VCaP (cell line): ENCODE results near the gene COL11A2.

ENCODE experiments used
- H3K27ac ChIP-seq: fragments of 450-650 bp; 2 replicates; pipeline ENCODE4 v1.5.1; 2017
- TF ChIP-seq, protein P1 (sequence below): fragments of 450-650 bp; conservative IDR thresholded peaks from 2 replicates; pipeline ENCODE4 v1.5.1; 2017; ENCODE audit warnings: mild to moderate bottlenecking, moderate library complexity

COL11A2 gene

DNA sequence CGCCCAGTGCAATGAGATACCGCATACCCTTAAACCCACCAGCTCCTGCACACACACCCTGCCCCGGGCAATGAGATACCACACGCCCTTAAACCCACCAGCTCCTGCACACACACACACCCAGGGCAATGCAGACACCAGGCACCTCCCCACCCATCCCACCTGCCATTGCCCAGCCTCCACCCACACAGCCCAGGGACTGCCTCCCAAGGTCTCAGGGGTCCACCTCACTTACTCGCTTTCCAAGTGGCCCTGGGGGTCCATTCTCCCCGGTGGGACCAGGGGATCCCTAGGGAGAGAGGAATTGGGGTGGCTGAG is 24.0 kb downstream of the COL11A2 start:
- TF ChIP-seq, protein P1, sequence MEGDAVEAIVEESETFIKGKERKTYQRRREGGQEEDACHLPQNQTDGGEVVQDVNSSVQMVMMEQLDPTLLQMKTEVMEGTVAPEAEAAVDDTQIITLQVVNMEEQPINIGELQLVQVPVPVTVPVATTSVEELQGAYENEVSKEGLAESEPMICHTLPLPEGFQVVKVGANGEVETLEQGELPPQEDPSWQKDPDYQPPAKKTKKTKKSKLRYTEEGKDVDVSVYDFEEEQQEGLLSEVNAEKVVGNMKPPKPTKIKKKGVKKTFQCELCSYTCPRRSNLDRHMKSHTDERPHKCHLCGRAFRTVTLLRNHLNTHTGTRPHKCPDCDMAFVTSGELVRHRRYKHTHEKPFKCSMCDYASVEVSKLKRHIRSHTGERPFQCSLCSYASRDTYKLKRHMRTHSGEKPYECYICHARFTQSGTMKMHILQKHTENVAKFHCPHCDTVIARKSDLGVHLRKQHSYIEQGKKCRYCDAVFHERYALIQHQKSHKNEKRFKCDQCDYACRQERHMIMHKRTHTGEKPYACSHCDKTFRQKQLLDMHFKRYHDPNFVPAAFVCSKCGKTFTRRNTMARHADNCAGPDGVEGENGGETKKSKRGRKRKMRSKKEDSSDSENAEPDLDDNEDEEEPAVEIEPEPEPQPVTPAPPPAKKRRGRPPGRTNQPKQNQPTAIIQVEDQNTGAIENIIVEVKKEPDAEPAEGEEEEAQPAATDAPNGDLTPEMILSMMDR: no peak
- no peak overlapping the region for H3K27ac ChIP-seq

DNA sequence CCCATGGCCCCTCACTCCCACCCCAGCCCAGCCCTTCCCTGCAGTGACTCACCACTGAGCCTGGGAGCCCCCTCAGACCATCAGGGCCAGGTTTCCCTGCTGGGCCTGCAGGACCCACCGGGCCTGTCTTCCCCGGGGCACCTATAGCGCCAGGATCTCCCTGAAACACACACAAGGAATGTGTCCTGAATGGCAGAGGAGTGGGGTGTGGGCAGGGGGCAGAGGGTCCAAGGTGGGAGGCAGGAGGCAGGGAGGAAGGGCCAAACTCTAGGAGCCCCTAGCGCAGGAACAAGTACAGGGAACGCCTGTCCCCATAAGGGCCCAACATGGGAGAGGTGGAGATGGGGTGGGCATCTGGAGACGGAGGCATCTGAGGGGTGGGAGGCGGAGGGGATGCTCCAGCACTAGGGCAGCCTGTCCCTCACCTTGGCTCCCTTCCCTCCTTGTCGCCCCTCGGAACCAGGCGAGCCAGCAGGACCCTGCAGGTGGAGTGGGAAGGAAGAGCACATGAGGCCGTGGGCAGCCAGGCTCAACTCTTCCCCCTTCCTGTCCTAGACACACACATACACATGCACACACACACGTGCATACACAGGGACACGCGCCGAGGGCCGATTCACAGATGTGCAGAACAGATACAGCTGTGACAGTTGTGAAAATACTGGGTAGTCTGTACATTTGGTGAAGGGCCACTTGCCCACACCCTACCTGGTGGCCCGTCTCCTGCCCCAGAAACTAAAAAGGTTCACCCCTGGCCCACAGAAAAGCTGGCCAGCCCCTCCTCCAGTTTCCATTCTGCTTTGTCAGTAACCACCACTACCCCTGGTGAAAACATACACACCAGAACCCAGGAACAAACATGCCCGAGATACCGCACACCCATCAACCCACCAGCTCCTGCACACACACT is 24.6 kb downstream of the COL11A2 start:
- TF ChIP-seq, protein P1: no peak
- no peak overlapping the region for H3K27ac ChIP-seq

DNA sequence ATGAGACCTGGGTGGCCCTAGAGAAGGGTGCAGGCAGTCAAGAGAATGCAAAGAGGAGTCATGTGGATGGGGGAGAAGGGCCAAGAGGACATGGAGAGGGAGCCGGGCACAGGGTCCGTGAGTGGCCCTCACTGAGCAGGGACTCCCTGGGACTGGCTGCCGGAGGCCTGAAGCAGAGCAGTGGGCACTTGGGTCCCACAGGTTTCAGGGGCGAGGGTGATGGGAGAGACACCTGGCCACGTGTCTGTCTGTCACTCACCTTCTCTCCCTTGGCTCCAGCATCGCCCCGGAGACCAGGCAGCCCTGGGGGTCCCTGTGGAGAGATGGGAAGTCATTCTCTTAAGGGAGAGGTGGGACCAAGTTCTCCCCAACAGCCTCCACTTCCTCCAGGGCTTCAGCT is 25.5 kb downstream of the COL11A2 start:
- H3K27ac ChIP-seq: no peak overlapping the region
- TF ChIP-seq, protein P1: no peak

DNA sequence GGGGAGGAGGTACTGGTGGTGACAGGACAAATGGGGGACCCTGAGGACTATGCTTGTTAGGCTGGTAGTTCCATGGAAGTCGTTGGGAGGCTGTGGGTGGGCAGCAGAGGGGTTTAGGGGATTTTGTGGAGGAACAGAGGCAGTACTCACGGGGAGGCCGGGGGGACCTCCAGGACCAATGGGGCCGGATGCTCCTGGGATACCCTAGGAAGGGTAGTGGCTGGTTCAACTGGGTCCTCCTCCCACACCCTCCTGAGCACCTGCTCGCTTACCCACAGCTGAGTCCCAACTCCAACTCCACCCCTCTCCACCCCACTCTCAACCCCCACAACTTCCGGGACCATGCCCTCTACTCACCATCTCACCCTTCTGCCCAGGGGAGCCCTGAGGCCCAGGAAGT is 25.9 kb downstream of the COL11A2 start:
- TF ChIP-seq, protein P1: no peak
- H3K27ac ChIP-seq: no peak overlapping the region

DNA sequence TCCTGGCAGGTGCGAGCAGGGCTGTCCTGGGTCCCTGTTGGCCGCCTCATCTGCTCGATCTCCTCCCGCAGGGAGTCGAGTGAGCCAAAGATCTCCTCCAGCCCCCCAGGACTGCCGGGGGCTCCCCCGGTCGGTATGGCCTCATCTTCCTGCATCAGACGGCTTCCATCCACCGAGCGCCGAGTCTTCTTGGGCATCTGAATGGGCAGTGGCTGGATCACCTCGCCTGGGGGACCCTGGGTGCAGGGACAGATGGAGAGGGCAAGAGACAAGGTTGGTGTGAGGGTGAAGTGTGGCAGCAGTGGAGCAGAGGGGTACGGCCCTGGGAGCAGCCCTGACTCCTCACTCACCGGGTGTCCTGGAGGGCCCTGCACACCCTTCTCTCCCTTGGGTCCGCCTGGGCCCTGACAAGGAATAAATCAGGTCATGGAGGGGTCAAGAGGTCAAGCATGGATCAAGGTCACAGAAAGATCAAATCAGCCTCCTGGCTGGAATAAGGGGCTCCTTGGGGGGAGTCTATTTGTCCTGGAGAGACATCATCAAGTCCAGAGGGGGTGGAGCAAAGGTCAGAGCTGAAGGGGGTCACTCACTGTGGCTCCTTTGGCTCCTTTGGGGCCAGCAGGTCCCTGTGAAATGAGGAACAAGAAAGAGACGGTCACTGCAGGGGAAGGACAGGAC is 26.5 kb downstream of the COL11A2 start:
- TF ChIP-seq, protein P1: no peak

DNA sequence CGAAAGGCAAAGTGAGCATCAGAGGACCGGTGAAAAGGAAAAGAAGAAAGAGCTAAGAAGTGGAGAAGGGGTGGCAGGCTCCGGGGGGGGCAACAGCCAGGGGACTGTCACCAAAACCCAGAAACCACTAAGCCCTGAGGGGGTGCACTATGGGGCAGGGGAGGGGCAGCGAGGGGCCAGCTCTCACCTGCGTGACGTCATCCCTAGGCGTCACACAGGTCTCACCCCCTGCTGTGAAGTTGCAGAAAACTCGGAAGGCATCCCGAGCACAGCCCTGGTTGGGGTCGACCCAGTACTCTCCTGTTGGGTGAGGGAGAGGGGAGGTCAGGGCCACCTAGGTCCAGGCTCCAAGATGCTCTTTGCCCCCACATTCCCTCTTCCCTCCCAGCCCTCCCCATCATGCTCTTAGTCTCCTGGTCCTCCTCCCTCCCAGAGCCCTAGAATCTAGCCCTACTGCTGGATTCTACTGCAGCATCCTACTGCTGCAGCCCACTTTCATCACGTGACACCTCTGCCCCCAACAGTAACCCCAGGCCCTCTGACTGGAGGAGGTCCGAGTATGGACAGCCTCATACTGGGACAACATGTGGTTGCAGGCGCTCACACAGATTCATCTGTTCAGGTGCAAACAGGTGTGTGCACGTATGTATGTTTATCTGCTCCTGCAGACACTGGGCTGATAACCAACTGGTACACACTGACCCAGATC is 27.4 kb downstream of the COL11A2 start:
- no peak overlapping the region for H3K27ac ChIP-seq
- TF ChIP-seq, protein P1: no peak

More for the DNA sequence above, 26.5 kb downstream of the COL11A2 start:
- no peak overlapping the region for H3K27ac ChIP-seq

DNA sequence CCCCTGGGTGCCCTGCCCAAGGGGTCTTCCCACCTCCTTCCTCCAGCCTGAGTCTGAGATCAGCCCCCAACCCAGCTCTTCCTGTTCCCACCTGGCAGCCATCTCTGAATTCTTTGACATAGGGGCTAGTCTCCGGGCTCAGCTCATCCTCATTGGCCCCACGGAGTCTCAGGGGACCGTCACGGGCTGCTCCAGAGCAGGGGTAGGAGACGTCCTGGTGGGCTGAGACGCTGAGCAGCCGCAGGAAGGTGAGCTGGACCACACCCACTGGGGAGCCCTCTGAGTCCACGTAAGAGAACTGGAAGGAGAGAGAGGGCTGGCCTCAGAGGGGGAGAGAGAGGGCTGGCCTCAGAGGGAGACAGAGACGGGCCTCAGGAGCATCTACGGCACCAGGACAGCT is 28.1 kb downstream of the COL11A2 start:
- TF ChIP-seq, protein P1: no peak
- no peak overlapping the region for H3K27ac ChIP-seq
